Lower leg skin (tissue), 3 donors: ENCODE measurements around the gene SCG3.

ENCODE experiments used
- POLR2A ChIP-seq, 2 donors: fragments of 450-650 bp; IDR thresholded peaks; one replicate each; pipeline ENCODE4 v1.6.1; 2016 to 2017; ENCODE audit warnings: antibody characterized with exemption in 2 of 2, mild to moderate bottlenecking in 1 of 2, moderate library complexity in 1 of 2
- TF ChIP-seq, protein P1 (sequence below), 3 donors: fragments of 450-650 bp; IDR thresholded peaks; one replicate each; pipeline ENCODE4 v1.5.1; 2016; ENCODE audit warnings: antibody characterized with exemption in 3 of 3, mild to moderate bottlenecking in 3 of 3, moderate library complexity in 2 of 3

GRCh38 chr15:51661072-51661471 lies 20.2 kb upstream of the SCG3 start:
- TF ChIP-seq, protein P1, sequence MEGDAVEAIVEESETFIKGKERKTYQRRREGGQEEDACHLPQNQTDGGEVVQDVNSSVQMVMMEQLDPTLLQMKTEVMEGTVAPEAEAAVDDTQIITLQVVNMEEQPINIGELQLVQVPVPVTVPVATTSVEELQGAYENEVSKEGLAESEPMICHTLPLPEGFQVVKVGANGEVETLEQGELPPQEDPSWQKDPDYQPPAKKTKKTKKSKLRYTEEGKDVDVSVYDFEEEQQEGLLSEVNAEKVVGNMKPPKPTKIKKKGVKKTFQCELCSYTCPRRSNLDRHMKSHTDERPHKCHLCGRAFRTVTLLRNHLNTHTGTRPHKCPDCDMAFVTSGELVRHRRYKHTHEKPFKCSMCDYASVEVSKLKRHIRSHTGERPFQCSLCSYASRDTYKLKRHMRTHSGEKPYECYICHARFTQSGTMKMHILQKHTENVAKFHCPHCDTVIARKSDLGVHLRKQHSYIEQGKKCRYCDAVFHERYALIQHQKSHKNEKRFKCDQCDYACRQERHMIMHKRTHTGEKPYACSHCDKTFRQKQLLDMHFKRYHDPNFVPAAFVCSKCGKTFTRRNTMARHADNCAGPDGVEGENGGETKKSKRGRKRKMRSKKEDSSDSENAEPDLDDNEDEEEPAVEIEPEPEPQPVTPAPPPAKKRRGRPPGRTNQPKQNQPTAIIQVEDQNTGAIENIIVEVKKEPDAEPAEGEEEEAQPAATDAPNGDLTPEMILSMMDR (IDR thresholded peaks at IDR 0.05), result no peak
- TF ChIP-seq POLR2A (IDR thresholded peaks at IDR 0.05), result no peak
